A673 (cell line): ENCODE data around the gene LRRC8C. TPM values are rescaled to one million over a fixed set of nuclear protein-coding genes. Genes with fewer than 3 reads are reported as not detected.

ENCODE experiments used
- BruUV-seq: library from RNA; stranded (reverse); fragments of 400-500 nt; replicated peaks from 2 replicates; lab custom pipeline; 2021; lab: Mats Ljungman, UMichigan
- CTCF ChIA-PET: fragments of 300-600 bp; sonication (Branson Sonifier 250); formaldehyde crosslinking; loops from one replicate; lab custom pipeline; 2022; ENCODE audit warnings: antibody characterized with exemption; lab: Charles Lee
- POLR2A ChIA-PET: fragments of 300-600 bp; sonication (Branson Sonifier 250); formaldehyde crosslinking; loops from one replicate; lab custom pipeline; 2022; ENCODE audit warnings: antibody characterized with exemption; ENCODE audit not compliant: low non-redundant PET; lab: Charles Lee
- DNase-seq: peaks from one replicate; pipeline ENCODE4 v3.0.0-alpha.2; 2015; ENCODE audit warnings: low spot score
- H3K27ac ChIP-seq: fragments of 200-600 bp; sonication (generic); 2 replicates; pipeline ENCODE4 v1.5.1; 2016; ENCODE audit warnings: mixed run types, low read depth, mild to moderate bottlenecking, mixed read lengths, antibody characterized with exemption, low read length; ENCODE audit not compliant: poor library complexity, severe bottlenecking
- H3K27me3 ChIP-seq: fragments of 200-600 bp; sonication (generic); replicated peaks from 2 replicates; pipeline ENCODE4 v1.6.1; 2017; ENCODE audit warnings: mixed run types, low read depth, mild to moderate bottlenecking, mixed read lengths, antibody characterized with exemption, low read length; ENCODE audit not compliant: insufficient read depth, poor library complexity
- H3K36me3 ChIP-seq: fragments of 200-600 bp; sonication (generic); 2 replicates; pipeline ENCODE4 v1.6.1; 2016; ENCODE audit warnings: mixed run types, mild to moderate bottlenecking, mixed read lengths, antibody characterized with exemption, low read length; ENCODE audit not compliant: insufficient read depth, poor library complexity, severe bottlenecking
- H3K4me1 ChIP-seq: fragments of 200-600 bp; sonication (generic); 2 replicates; pipeline ENCODE4 v1.6.1; 2017; ENCODE audit warnings: mixed run types, mild to moderate bottlenecking, mixed read lengths, antibody characterized with exemption, low read length; ENCODE audit not compliant: insufficient read depth, poor library complexity, severe bottlenecking
- H3K4me3 ChIP-seq: fragments of 200-600 bp; sonication (generic); 2 replicates; pipeline ENCODE4 v1.5.1; 2016; ENCODE audit warnings: low read depth, mixed run types, mild to moderate bottlenecking, mixed read lengths, low read length; ENCODE audit not compliant: poor library complexity, severe bottlenecking
- H3K9me3 ChIP-seq: fragments of 200-600 bp; sonication (generic); 2 replicates; pipeline ENCODE4 v1.6.1; 2016; ENCODE audit warnings: mixed run types, low read depth, mild to moderate bottlenecking, mixed read lengths, antibody characterized with exemption, low read length; ENCODE audit not compliant: poor library complexity, severe bottlenecking
- EZH2 ChIP-seq: fragments of 200-600 bp; sonication (generic); IDR thresholded peaks from 2 replicates; pipeline ENCODE4 v1.6.1; 2017; ENCODE audit warnings: borderline replicate concordance, low read depth, mild to moderate bottlenecking, mixed read lengths, antibody characterized with exemption, low read length; ENCODE audit not compliant: poor library complexity, severe bottlenecking
- intact Hi-C: fragments of 100-400 bp; cut with micrococcal nuclease; formaldehyde crosslinking; loops from one replicate; pipeline ENCODE4 v1.10.0; 2022; ENCODE audit not compliant: unreplicated experiment
- total RNA-seq: library from RNA; stranded (reverse); gene quantifications from 2 replicates; pipeline ENCODE4 v1.2.3, GENCODE V29; 2021
- TF ChIP-seq, protein P1 (sequence below): fragments of 300-800, 200-600 bp; sonication (generic); conservative IDR thresholded peaks from 2 replicates; pipeline ENCODE4 v1.5.1; 2017; ENCODE audit warnings: low read depth, mild to moderate bottlenecking, antibody characterized with exemption, low read length, moderate library complexity, mixed read lengths

Gene LRRC8C
- total RNA-seq, 1 experiment from 2014 or later: 6.9 TPM

- POLR2A ChIA-PET: no interaction called here
- no peak for DNase-seq
- H3K9me3 ChIP-seq: no peaks in the 10 kb centered on the region
- no peaks in the 10 kb centered on the region for H3K4me1 ChIP-seq
- BruUV-seq: no TSS peak
- intact Hi-C loops: no loop called here
- CTCF ChIA-PET: no interaction called here
- no peak overlapping the region for H3K27ac ChIP-seq
- H3K27me3 ChIP-seq: no peaks in the 10 kb centered on the region
- no peak overlapping the region for H3K4me3 ChIP-seq
- TF ChIP-seq EZH2: no peak
- TF ChIP-seq, protein P1, sequence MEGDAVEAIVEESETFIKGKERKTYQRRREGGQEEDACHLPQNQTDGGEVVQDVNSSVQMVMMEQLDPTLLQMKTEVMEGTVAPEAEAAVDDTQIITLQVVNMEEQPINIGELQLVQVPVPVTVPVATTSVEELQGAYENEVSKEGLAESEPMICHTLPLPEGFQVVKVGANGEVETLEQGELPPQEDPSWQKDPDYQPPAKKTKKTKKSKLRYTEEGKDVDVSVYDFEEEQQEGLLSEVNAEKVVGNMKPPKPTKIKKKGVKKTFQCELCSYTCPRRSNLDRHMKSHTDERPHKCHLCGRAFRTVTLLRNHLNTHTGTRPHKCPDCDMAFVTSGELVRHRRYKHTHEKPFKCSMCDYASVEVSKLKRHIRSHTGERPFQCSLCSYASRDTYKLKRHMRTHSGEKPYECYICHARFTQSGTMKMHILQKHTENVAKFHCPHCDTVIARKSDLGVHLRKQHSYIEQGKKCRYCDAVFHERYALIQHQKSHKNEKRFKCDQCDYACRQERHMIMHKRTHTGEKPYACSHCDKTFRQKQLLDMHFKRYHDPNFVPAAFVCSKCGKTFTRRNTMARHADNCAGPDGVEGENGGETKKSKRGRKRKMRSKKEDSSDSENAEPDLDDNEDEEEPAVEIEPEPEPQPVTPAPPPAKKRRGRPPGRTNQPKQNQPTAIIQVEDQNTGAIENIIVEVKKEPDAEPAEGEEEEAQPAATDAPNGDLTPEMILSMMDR: no peak
- H3K36me3 ChIP-seq: no peaks in the 10 kb centered on the region
Observed at GRCh38 chr1:89607586-89608318, 25.2 kb upstream of the LRRC8C start.

DNA sequence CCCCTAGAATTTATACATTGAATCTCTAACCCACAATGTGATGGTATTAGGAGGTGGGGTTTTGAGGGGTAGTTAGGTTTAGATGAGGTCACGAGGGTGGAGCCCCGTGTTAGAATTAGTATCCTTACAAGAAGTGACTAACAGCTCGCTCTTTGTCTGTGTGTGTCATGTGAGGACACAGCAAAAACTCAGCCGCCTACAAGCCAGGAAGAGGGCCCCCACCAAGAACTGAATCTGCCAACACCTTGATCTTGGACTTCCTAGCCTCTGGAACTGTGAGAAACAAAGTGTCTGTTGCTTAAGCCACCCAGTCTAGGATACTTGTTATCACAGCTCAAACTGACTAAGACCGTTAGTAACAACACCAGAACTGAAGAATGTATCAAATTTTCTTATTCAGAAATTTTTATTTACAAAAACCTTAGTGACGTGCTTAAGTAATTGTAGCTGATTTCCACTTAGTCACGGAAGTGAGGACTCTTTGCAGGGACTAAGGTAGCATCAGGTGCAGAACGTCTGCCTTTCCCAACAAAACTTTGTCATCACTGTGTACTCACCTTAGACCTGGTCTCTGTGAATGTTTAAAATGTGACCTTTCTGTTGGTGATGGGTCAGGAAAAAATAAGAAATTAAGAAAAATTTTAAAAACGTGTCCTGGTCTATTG, 24.5 kb upstream of the LRRC8C start:
- CTCF ChIA-PET: no interaction called here
- Histone ChIP-seq H3K27me3 (no peaks in the 10 kb centered on the region), H3K4me3 (no peak overlapping the region), H3K4me1 (no peaks in the 10 kb centered on the region), H3K36me3 (no peaks in the 10 kb centered on the region), H3K27ac (no peak overlapping the region), H3K9me3 (no peaks in the 10 kb centered on the region)
- TF ChIP-seq EZH2: no peak
- TF ChIP-seq, protein P1: no peak
- no TSS peak for BruUV-seq
- DNase-seq: no peak
- POLR2A ChIA-PET: no interaction called here
- intact Hi-C loops: no loop called here

GRCh38 chr1:89608984-89609725, 23.8 kb upstream of the LRRC8C start:
- no peaks in the 10 kb centered on the region for H3K36me3 ChIP-seq
- POLR2A ChIA-PET: no interaction called here
- H3K4me1 ChIP-seq: no peaks in the 10 kb centered on the region
- H3K4me3 ChIP-seq: no peak overlapping the region
- intact Hi-C loops: no loop called here
- DNase-seq: no peak
- no peaks in the 10 kb centered on the region for H3K27me3 ChIP-seq
- no peaks in the 10 kb centered on the region for H3K9me3 ChIP-seq
- TF ChIP-seq EZH2: no peak
- TF ChIP-seq, protein P1: no peak
- no peak overlapping the region for H3K27ac ChIP-seq
- BruUV-seq: no TSS peak
- CTCF ChIA-PET: no interaction called here
